Measurements from ENCODE around the gene TLR1. TPM values are rescaled to one million over a fixed set of nuclear protein-coding genes. Genes with fewer than 3 reads are reported as not detected.

TLR1 gene
- total RNA-seq, 1 experiment from 2014 or later, result 2.2 TPM

- no TSS peak for BruUV-seq (replicated peaks)
- no peaks in the 10 kb centered on the region for H3K27me3 Mint-ChIP-seq (ENCODE audit: insufficient read depth, unreplicated experiment)
- peaks cover 6% of the 10 kb centered on the region for H3K4me1 Mint-ChIP-seq (ENCODE audit: insufficient read depth, unreplicated experiment)
- intact Hi-C loops (cut with micrococcal nuclease), result no loop called here
- H3K4me3 Mint-ChIP-seq (ENCODE audit: unreplicated experiment), result no peak overlapping the region
- no peak for DNase-seq (ENCODE audit: unreplicated experiment)
- H3K36me3 Mint-ChIP-seq (ENCODE audit: insufficient read depth, unreplicated experiment), result no peaks in the 10 kb centered on the region
- ChIA-PET POLR2A (interaction anchor here (0.7 to 3.2 kb wide), 4 partner anchors 9 to 277 kb away, joined by 3 to 9 read pairs (median 4); partner anchors contain the start of gene TLR1), CTCF (interaction anchor here (1.6 to 4.6 kb wide), 3 partner anchors 9 to 33 kb away, joined by 7 to 40 read pairs (median 16); partner anchors contain the start of genes TLR1 and TLR10)
- no peaks in the 10 kb centered on the region for H3K9me3 Mint-ChIP-seq (ENCODE audit: unreplicated experiment)
- TF ChIP-seq CTCF (IDR thresholded peaks at IDR 0.05; ENCODE audit: unreplicated experiment), result no peak
- no peak overlapping the region for H3K27ac Mint-ChIP-seq (ENCODE audit: low read depth, unreplicated experiment)
These were observed 13.6 kb downstream of the TLR1 start for GRCh38 chr4:38791010-38791409.

- no TSS peak for BruUV-seq (replicated peaks)
- intact Hi-C loops (cut with micrococcal nuclease), result no loop called here
- TF ChIP-seq CTCF (IDR thresholded peaks at IDR 0.05; ENCODE audit: unreplicated experiment), result no peak
- no peaks in the 10 kb centered on the region for H3K36me3 Mint-ChIP-seq (ENCODE audit: insufficient read depth, unreplicated experiment)
- H3K4me1 Mint-ChIP-seq (ENCODE audit: insufficient read depth, unreplicated experiment), result peaks cover 6% of the 10 kb centered on the region
- ChIA-PET CTCF (interaction anchor here (0.9 to 4.6 kb wide), 2 partner anchors 16 to 30 kb away, joined by 5 to 40 read pairs; partner anchors contain the start of gene TLR1), POLR2A (interaction anchor here (1.0 to 3.2 kb wide), 3 partner anchors 11 to 29 kb away, joined by 3 to 9 read pairs (median 3); partner anchors contain the start of gene TLR1)
- H3K27me3 Mint-ChIP-seq (ENCODE audit: insufficient read depth, unreplicated experiment), result no peaks in the 10 kb centered on the region
- no peaks in the 10 kb centered on the region for H3K9me3 Mint-ChIP-seq (ENCODE audit: unreplicated experiment)
- no peak for DNase-seq (ENCODE audit: unreplicated experiment)
- no peak overlapping the region for H3K27ac Mint-ChIP-seq (ENCODE audit: low read depth, unreplicated experiment)
- H3K4me3 Mint-ChIP-seq (ENCODE audit: unreplicated experiment), result no peak overlapping the region
These were observed 16.3 kb downstream of the TLR1 start for GRCh38 chr4:38788317-38788716.

- intact Hi-C loops (cut with micrococcal nuclease), result no loop called here
- no peak for DNase-seq (ENCODE audit: unreplicated experiment)
- Mint-ChIP-seq H3K27ac (ENCODE audit: low read depth, unreplicated experiment) (no peak overlapping the region), H3K4me1 (ENCODE audit: insufficient read depth, unreplicated experiment) (peaks cover 6% of the 10 kb centered on the region), H3K4me3 (ENCODE audit: unreplicated experiment) (no peak overlapping the region), H3K36me3 (ENCODE audit: insufficient read depth, unreplicated experiment) (no peaks in the 10 kb centered on the region), H3K27me3 (ENCODE audit: insufficient read depth, unreplicated experiment) (no peaks in the 10 kb centered on the region), H3K9me3 (ENCODE audit: unreplicated experiment) (no peaks in the 10 kb centered on the region)
- BruUV-seq (replicated peaks), result no TSS peak
- POLR2A ChIA-PET, result interaction anchor here (1.3 kb wide), 1 partner anchor 17 kb away, joined by 4 read pairs; the partner anchor contains the start of gene TLR1
- TF ChIP-seq CTCF (IDR thresholded peaks at IDR 0.05; ENCODE audit: unreplicated experiment), result no peak
- CTCF ChIA-PET, result interaction anchor here (0.9 to 4.6 kb wide), 2 partner anchors 17 to 29 kb away, joined by 5 to 40 read pairs; partner anchors contain the start of gene TLR1
These were observed 16.9 kb downstream of the TLR1 start for GRCh38 chr4:38787693-38788092.

GRCh38 chr4:38785901-38786402, 18.6 kb downstream of the TLR1 start:
- no peak for DNase-seq (ENCODE audit: unreplicated experiment)
- no peak overlapping the region for H3K4me3 Mint-ChIP-seq (ENCODE audit: unreplicated experiment)
- CTCF ChIA-PET, result interaction anchor here (0.7 to 7.5 kb wide), 6 partner anchors 10 to 75 kb away, joined by 3 to 268 read pairs (median 4); no protein-coding TSS in a partner anchor
- BruUV-seq (replicated peaks), result no TSS peak
- H3K27ac Mint-ChIP-seq (ENCODE audit: low read depth, unreplicated experiment), result no peak overlapping the region
- no peaks in the 10 kb centered on the region for H3K27me3 Mint-ChIP-seq (ENCODE audit: insufficient read depth, unreplicated experiment)
- no peaks in the 10 kb centered on the region for H3K9me3 Mint-ChIP-seq (ENCODE audit: unreplicated experiment)
- peaks cover 6% of the 10 kb centered on the region for H3K4me1 Mint-ChIP-seq (ENCODE audit: insufficient read depth, unreplicated experiment)
- intact Hi-C loops (cut with micrococcal nuclease), result no loop called here
- no peak for TF ChIP-seq CTCF (IDR thresholded peaks at IDR 0.05; ENCODE audit: unreplicated experiment)
- H3K36me3 Mint-ChIP-seq (ENCODE audit: insufficient read depth, unreplicated experiment), result no peaks in the 10 kb centered on the region
- POLR2A ChIA-PET, result interaction anchor here (1.1 to 1.5 kb wide), 2 partner anchors 9 to 12 kb away, joined by 3 read pairs; no protein-coding TSS in a partner anchor

All from MCF 10A (cell line).